ENCODE data around the gene MBTPS2.

DNA sequence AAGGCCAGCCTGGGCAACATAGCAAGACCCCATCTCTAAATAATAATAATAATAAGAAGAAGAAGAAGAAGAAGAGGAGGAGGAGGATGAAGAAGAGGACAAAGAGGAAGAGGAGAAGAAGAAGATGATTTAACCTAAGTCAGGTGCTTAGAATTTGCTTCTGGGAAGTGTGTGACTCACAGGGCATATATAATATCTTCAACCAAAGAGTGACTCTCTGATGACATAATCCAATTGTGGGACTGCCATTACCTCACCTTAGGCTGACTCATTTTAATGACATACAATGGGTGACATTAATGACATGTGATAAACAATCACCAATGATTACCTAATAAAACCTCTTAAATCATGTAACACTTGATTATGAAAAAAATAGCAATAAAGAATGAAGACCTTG lies 32.7 kb upstream of the MBTPS2 start:
- TF ChIP-seq, protein P1, sequence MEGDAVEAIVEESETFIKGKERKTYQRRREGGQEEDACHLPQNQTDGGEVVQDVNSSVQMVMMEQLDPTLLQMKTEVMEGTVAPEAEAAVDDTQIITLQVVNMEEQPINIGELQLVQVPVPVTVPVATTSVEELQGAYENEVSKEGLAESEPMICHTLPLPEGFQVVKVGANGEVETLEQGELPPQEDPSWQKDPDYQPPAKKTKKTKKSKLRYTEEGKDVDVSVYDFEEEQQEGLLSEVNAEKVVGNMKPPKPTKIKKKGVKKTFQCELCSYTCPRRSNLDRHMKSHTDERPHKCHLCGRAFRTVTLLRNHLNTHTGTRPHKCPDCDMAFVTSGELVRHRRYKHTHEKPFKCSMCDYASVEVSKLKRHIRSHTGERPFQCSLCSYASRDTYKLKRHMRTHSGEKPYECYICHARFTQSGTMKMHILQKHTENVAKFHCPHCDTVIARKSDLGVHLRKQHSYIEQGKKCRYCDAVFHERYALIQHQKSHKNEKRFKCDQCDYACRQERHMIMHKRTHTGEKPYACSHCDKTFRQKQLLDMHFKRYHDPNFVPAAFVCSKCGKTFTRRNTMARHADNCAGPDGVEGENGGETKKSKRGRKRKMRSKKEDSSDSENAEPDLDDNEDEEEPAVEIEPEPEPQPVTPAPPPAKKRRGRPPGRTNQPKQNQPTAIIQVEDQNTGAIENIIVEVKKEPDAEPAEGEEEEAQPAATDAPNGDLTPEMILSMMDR (conservative IDR thresholded peaks at IDR 0.05; ENCODE audit: low read length): no peak
- TF ChIP-seq EZH2phosphoT487 (IDR thresholded peaks at IDR 0.05; ENCODE audit: borderline replicate concordance, low read depth, low read length): no peak

Measured in OCI-LY7 (cell line).